ENCODE data around the gene DENND1A.

The DENND1A gene

DNA sequence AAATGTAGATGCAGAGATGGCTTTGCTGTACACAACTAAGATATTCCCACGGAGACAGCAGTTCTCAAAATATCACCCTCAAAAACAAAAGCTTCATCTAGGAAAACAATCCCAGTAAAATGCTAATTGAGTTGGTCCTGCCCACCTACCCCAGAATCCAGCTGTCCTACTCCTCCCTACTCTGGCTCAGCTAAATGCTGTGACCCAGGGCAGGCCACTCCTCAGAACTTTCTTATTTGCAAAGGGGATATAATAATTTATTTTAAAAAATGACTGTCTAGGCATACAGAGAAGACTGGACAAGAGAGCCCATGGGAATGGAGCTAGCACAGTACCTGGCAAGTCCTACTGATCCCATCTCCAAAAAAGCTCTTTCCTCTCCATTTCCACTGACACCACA lies 411.6 kb downstream of the DENND1A start:
- DNase-seq, result no peak

DNA sequence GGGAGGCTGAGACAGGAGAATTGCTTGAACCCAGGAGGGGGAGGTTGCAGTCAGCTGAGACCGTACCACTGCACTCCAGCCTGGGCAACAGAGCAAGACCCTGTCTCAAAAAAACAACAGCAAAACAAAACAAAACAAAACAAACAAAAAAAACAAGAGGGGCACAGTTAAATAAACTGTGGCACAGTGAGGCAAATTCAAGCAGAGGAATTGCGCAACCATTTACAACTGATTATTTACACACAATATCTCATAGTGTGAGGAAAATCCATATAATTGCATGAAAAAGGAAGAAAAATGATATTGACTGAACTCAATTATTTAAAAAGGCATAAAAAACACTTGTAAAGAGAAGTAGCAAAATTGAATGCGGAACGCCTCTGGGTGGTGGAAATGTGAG lies 412.4 kb downstream of the DENND1A start:
- DNase-seq, result no peak

- no peak for DNase-seq
Observed at GRCh38 chr9:123514766-123515165, 415.2 kb downstream of the DENND1A start.

- DNase-seq, result no peak
Observed at GRCh38 chr9:123513554-123513953, 416.4 kb downstream of the DENND1A start.

GRCh38 chr9:123511326-123512277 lies 418.3 kb downstream of the DENND1A start:
- DNase-seq, result no peak

DNA sequence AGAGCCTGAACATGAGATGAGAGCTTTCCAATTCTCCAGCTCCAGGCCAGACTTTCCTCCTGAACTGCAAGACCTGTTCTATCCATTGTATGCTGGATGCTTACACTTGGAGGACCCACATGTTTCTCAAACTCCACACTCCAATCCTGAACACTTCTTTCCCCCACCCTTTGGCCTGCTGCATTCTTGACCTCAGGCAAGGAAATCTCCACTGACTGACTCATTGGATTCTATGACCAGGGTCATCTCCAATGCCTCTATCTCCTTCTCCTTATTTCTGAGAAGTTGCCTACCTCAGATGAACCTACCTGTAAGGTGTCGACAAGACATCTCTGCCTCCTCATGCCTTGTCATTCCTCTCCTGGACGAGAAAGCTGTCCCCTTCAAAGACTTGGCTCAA lies 420.3 kb downstream of the DENND1A start:
- DNase-seq, result no peak

DNA sequence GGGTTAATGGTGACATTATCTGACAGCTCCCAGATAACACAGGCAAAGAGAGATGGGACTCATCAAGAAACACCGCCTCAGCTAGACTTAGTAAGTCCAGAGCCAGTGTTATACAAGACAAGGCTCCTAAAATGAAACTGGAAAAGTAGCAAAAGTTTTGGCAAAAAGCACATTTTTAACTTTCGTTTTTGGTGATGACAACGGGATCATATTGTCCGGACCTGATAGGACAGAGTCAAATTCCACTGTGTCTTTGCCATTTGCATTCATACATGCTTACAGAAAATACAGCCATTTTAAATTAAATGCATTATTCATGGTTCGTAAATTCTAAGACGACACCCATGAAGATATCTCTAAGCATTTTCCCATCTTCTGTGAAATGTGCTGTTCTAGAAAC lies 421.9 kb downstream of the DENND1A start:
- no peak for DNase-seq

DNA sequence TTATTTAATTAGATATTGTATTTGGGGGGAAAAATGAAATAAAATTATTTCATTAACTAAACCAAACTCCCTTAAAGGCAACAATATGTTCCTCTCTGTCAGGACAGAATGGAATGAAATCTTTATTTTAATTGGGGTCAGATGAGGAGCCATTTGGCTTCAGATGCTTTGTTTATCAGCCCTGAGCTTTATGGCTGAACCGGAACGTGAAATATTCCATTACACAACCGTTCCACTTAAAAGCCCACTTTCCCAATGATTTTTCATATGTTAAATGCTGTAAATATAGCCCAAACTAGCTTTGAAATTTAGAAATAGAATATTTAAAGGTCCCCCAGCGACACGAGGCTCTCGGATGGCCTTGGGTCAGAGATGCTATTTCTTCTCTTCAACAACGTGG lies 424.4 kb downstream of the DENND1A start:
- no peak for DNase-seq

- DNase-seq, result no peak
Observed at GRCh38 chr9:123500336-123500735, 429.6 kb downstream of the DENND1A start.

DNA sequence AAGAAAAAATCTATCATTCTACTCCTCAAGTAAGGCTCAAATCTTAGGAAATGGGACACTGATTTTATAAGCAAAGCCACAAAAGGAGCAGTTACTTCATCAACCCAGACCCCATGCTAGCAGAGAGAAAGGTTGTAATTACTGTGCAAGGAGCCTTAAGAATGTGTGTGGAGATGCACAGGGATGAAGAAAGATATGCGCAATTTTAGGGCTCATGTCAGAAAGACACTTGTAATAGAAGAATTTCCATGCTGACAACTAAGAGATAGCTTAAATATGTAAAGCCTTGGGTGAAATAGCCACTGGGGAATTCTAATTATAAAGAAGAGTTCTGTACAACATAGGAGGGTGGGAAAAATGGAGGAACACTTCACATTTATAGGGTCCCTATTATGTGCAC lies 432.1 kb downstream of the DENND1A start:
- no peak for DNase-seq

GRCh38 chr9:123495731-123496130 lies 434.2 kb downstream of the DENND1A start:
- DNase-seq, result no peak

- no peak for DNase-seq
Observed at GRCh38 chr9:123493627-123494026, 436.3 kb downstream of the DENND1A start.

- DNase-seq, result no peak
Observed at GRCh38 chr9:123490688-123491087, 439.2 kb downstream of the DENND1A start.

- no peak for DNase-seq
Observed at GRCh38 chr9:123488722-123489321, 441.1 kb downstream of the DENND1A start.

DNA sequence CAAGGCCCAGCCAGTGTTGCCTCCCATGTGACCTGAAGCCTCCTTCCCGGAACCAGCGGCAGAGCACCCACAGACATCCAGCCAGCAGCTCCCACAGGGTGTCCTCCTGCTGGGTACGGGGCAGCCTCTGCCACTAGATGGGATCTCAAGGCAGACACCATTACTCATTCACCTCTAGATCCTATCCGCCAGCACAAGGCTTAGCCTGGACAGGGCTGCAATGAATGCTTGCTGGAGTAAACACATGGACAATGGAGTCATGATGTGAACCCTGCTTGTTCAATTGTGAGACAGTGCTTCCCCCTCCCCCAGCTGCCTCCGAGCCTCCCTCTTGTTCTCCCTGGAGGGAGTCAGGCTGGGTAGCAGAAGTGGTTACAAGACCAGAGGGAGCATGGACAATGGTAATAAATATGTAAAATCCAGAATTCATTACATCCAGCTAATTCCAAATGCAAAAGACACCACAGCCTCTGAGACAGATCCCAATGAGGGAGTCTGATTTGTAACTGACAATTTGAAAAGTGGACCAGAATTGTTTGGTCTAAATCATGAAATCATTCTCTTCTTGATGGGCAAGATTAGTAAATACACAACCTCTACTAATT lies 441.9 kb downstream of the DENND1A start:
- DNase-seq, result no peak

- no peak for DNase-seq
Observed at GRCh38 chr9:123486431-123486830, 443.5 kb downstream of the DENND1A start.

- no peak for DNase-seq
Observed at GRCh38 chr9:123485216-123485615, 444.7 kb downstream of the DENND1A start.

DNA sequence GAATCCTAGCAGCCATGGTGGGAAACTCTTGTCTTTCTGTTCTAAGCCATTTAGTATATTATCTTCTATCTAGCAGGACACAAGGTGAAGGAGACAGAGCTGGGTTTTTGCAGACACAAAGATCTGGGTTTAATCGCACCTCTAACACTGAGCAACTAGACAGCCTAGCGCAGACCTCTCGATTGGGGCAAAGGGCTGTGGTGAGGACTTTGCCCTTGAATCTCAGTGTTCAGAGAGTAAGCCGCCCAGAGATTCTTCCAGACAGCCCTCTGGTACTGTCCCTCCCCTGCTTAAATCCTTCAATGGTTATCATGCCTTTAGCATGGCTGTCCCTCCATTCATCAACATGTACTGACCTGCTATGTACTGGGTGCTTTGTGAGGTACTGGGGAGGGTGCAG lies 445.8 kb downstream of the DENND1A start:
- no peak for DNase-seq

DNA sequence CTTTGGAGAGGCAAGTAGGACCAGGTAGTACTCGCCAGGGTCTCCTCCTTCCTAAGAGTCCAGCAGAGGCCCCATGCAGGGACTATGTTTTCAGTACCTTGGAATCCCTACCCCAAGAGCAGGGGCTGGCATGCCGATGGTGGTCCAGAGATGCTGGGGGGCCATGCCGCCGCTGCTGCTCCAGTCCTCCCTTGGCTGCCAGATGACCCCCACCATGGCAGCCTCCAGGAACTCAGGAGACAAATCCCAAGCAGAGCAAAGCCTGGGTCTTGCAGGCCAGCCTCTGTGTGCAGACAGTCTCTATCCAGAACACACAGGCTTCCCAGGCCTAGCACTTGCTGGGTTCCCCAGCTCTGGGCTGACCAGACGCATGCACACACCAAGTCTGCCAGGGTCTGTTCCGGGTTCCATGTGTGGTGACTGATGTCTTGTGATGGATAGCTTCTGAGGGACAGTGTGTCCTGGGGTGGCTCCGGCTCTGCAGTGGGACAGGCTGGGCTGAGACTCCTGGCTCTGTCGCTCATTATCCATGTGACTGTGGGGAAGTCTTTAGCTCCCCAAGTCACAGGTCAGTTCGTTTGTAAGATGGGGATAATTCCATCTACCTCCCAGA lies 446.6 kb downstream of the DENND1A start:
- DNase-seq, result no peak

- no peak for DNase-seq
Observed at GRCh38 chr9:123482295-123482968, 447.5 kb downstream of the DENND1A start.

DNA sequence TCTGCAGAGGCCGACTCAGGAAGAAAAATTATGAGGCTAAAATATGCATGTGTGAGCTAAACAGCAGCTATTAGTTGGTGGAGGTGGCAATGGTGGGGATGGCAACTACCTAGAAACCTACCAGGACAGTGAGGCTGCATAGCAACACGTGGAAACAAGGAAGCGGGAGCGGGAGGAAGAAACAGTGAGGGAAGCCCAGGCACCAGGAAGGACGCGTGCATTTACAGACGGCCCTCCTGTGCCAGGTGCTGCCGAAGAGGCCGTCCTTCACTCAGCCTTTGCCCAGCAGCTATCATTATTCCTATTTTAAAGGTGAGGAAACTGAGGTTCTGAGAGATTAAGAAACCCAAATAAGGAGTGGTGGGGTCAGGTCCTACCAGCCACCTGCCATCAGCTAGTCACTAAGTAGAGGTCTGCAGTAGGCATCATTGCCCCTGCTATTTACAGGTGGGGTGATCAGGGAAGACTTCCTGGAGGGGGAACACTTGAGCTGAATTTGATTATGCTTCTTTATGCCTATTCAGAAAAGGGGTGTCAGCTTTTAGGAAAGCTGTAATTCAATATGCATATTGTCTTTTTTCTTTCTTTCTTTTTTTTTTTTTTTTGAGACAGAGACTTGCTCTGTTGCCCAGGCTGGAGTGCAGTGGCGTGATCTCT lies 448.6 kb downstream of the DENND1A start:
- DNase-seq, result no peak

DNA sequence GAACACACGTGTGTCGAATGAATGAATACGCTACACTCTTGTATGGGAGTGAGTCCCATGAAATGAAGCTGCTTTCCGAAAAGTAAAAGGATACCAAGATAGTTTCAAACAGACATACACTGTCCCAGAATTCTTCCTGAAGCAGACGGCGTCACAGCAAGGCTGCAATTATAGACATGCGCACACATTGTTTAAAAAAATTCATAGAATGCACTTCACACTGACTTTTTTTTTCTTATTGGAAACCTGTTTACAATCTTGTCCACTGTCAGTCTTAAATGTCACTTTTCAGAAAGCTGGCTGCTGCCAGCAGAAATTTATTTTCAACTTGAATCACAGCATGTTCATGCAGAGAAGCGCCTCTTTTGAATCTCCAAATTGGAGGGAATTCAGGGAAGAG lies 449.1 kb downstream of the DENND1A start:
- DNase-seq, result no peak
